PFSK-1 (cell line): ENCODE results near the gene MYOM3.

ENCODE experiments used
- FOXP2 ChIP-seq: optimal IDR thresholded peaks from 2 replicates; pipeline ENCODE3; 2011; ENCODE audit warnings: borderline replicate concordance, control low read depth, inconsistent platforms; ENCODE audit not compliant: insufficient read depth; ENCODE audit errors: extremely low read length, extremely low read depth
- POLR2AphosphoS5 ChIP-seq: IDR thresholded peaks from 2 replicates; pipeline ENCODE4 v1.6.1; 2012; ENCODE audit warnings: low read depth, mild to moderate bottlenecking, control low read depth, low read length, moderate library complexity
- REST ChIP-seq, 2 experiments: IDR thresholded peaks; 2 replicates each; pipeline versions ENCODE4 v1.6.1 to v1.8.0; 2011 to 2012; ENCODE audit warnings: low read depth in 2 of 2, low read length in 2 of 2, control low read depth in 1 of 2, inconsistent platforms in 1 of 2, mild to moderate bottlenecking in 1 of 2, moderate library complexity in 1 of 2; ENCODE audit not compliant: insufficient read depth in 1 of 2
- SIN3A ChIP-seq: IDR thresholded peaks from 2 replicates; pipeline ENCODE4 v1.6.1; 2012; ENCODE audit warnings: mild to moderate bottlenecking, low read length, moderate library complexity, borderline replicate concordance; ENCODE audit not compliant: insufficient read depth
- TAF1 ChIP-seq: IDR thresholded peaks from 2 replicates; pipeline ENCODE4 v1.6.1; 2012; ENCODE audit warnings: low read length, control low read depth, borderline replicate concordance; ENCODE audit not compliant: insufficient read depth

MYOM3 gene

GRCh38 chr1:24077278-24077978, 34.5 kb downstream of the MYOM3 start:
- no peak for TF ChIP-seq FOXP2
- TF ChIP-seq TAF1: no peak
- no peak for TF ChIP-seq POLR2AphosphoS5
- no peak for TF ChIP-seq SIN3A
- no peak for TF ChIP-seq REST (IDR thresholded peaks at IDR 0.05; ENCODE audit: insufficient read depth in 1 of 2, low read depth in 2 of 2, low read length in 2 of 2)

GRCh38 chr1:24075946-24076345, 36.0 kb downstream of the MYOM3 start:
- TF ChIP-seq POLR2AphosphoS5 (no peak), TAF1 (no peak), FOXP2 (no peak), SIN3A (no peak), REST (IDR thresholded peaks at IDR 0.05; ENCODE audit: insufficient read depth in 1 of 2, low read depth in 2 of 2, low read length in 2 of 2) (no peak)

GRCh38 chr1:24075590-24075854, 36.4 kb downstream of the MYOM3 start:
- TF ChIP-seq SIN3A (no peak), TAF1 (no peak), FOXP2 (no peak)

- TF ChIP-seq SIN3A (no peak), REST (IDR thresholded peaks at IDR 0.05; ENCODE audit: insufficient read depth in 1 of 2, low read depth in 2 of 2, low read length in 2 of 2) (no peak), FOXP2 (no peak), POLR2AphosphoS5 (no peak), TAF1 (no peak)
These were observed 36.9 kb downstream of the MYOM3 start for GRCh38 chr1:24074817-24075589.

- TF ChIP-seq REST (IDR thresholded peaks at IDR 0.05; ENCODE audit: insufficient read depth in 1 of 2, low read depth in 2 of 2, low read length in 2 of 2) (no peak), POLR2AphosphoS5 (no peak), TAF1 (no peak)
These were observed 37.7 kb downstream of the MYOM3 start for GRCh38 chr1:24074196-24074595.
